Measurements from ENCODE around the gene WFDC1.

- TF ChIP-seq HNF4G (IDR thresholded peaks at IDR 0.05) (no peak), CTCF (IDR thresholded peaks at IDR 0.05; ENCODE audit: low read depth, low read length, missing input control) (no peak), RAD21 (IDR thresholded peaks at IDR 0.05) (no peak)
Measured at GRCh38 chr16:84367297-84367680, 72.6 kb downstream of the WFDC1 start.

Data from liver (tissue), 3 donors.